PC-3 (cell line): ENCODE results near the gene ABCB10.

Source experiments
- EZH2 ChIP-seq: fragments of 300-600 bp; sonication (generic); IDR thresholded peaks from one replicate; pipeline ENCODE4 v1.6.1; 2017; ENCODE audit warnings: antibody characterized with exemption, mild to moderate bottlenecking, low read length; ENCODE audit not compliant: unreplicated experiment
- TF ChIP-seq, protein P1 (sequence below): fragments of 300-600 bp; sonication (generic); conservative IDR thresholded peaks from 2 replicates; pipeline ENCODE4 v1.5.1; 2017; ENCODE audit warnings: antibody characterized with exemption, low read depth, mild to moderate bottlenecking, low read length

DNA sequence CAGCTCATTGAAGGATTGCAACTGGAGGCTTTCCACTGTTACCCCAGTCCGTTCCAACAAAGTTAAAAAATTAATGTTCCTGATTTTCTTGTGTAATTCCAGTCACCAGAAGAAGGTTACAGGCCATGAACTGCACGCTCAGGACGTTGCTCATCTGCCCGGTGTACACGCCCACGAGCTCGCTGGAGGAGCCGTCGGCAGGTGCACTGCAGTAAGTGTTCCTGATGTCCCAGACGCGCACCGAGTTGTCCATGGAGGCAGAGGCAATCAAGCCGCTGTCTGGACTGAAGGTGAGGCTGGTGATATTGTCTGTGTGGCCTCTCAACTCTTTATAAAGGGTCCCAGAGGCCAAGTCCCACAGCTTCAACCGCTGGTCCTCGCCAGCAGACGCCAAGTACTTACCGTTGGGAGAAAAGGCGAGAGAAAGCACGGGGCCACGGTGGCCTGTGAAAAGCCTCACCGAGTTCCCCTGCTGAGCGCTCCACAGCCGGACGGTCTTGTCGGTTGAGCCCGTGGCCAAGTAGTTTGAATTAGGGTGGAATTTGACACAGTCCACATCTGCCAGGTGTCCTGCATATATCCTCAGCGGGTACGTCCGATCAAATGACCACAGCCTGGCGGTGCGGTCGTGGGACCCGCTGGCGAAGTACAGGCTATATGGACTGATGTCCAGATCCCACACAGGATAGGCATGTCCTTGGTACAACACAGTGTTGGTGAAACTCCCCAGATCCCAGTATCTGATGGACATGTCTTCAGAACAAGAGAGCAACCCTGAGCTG, 35.9 kb upstream of the ABCB10 start:
- TF ChIP-seq, protein P1, sequence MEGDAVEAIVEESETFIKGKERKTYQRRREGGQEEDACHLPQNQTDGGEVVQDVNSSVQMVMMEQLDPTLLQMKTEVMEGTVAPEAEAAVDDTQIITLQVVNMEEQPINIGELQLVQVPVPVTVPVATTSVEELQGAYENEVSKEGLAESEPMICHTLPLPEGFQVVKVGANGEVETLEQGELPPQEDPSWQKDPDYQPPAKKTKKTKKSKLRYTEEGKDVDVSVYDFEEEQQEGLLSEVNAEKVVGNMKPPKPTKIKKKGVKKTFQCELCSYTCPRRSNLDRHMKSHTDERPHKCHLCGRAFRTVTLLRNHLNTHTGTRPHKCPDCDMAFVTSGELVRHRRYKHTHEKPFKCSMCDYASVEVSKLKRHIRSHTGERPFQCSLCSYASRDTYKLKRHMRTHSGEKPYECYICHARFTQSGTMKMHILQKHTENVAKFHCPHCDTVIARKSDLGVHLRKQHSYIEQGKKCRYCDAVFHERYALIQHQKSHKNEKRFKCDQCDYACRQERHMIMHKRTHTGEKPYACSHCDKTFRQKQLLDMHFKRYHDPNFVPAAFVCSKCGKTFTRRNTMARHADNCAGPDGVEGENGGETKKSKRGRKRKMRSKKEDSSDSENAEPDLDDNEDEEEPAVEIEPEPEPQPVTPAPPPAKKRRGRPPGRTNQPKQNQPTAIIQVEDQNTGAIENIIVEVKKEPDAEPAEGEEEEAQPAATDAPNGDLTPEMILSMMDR: no peak
- no peak for TF ChIP-seq EZH2
